ENCODE results near the gene LTK.

Gene LTK

GRCh38 chr15:41513506-41514227, at the start of gene LTK:
Gene LTK, minus strand, starts transcription at chr15:41513827. Its CDS starts 118 bp downstream, at chr15:41513709.
- no peak for DNase-seq (ENCODE audit: low read depth in 2 of 3, low spot score in 2 of 3)

DNA sequence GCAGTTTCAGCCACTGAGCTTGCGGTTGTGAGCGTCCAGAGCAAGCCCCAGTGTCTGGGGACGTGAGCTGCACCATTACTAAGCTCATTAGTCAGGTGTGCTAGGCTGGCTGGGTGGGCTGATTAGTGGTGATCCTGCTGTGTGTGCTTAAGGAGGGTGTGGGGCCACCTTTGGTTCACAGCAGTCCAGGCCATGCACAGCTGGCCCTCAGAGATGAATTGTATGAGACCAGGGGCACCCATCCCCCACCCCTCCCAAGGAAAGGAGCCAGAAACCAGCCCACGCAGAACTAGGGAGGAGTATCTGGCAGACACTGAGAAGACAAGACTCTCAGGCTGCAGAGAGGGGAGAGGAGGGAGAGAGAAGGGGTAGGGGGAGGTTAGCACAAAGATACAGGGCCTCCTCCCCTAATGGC, 49.2 kb upstream of the LTK start:
- no peak for DNase-seq (ENCODE audit: low read depth in 2 of 3, low spot score in 2 of 3)

- no peak for DNase-seq (ENCODE audit: low read depth in 2 of 3, low spot score in 2 of 3)
Measured at GRCh38 chr15:41562244-41562643, 48.6 kb upstream of the LTK start.

GRCh38 chr15:41561777-41562145, 48.1 kb upstream of the LTK start:
- no peak for DNase-seq (ENCODE audit: low read depth in 2 of 3, low spot score in 2 of 3)

DNA sequence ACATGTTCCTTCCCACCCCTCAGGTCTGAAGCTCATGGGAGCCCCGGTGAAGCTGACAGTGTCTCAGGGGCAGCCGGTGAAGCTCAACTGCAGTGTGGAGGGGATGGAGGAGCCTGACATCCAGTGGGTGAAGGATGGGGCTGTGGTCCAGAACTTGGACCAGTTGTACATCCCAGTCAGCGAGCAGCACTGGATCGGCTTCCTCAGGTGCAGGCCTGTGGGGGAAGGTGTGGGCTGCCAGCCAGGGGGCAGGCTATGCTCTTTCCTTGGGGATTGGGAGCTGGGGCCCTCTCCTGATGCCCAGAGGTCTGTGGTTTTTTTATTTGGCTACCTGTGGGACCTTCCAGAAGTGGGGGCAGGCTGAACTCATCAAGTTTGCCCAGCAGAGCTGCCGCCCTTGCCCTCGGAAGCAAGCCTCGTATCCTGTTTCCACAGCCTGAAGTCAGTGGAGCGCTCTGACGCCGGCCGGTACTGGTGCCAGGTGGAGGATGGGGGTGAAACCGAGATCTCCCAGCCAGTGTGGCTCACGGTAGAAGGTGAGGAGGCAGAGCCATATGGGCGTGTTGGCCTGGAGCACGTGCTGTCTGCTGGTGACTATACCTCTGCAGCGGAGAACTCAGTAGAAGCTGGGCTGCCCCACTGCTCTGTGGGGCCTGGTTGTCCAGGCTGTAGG, 47.6 kb upstream of the LTK start:
- no peak for DNase-seq (ENCODE audit: low read depth in 2 of 3, low spot score in 2 of 3)

- DNase-seq (ENCODE audit: low read depth in 2 of 3, low spot score in 2 of 3), result no peak
Measured at GRCh38 chr15:41560572-41560874, 46.9 kb upstream of the LTK start.

DNA sequence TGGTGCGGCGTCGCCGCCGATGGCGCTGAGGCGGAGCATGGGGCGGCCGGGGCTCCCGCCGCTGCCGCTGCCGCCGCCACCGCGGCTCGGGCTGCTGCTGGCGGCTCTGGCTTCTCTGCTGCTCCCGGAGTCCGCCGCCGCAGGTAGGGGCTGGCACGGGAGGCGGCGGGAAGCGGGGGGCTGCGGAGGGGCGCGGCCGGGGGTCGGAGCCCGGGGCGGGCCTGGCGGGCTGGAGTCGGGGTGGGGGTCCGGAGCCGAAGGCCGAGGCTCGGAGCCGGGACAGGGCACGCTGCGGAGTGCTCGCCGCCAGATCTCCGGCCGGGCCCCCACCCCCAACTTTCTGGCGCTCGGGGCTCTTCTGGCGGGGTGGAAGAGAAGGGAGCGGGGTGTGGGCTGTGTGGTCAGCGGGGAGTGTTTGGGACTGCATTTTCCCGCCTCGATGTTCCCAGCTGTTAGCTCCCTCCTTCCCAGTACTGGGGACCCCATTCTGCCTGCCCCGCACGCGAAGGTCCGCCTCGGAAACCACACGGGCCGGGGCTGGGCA, 45.7 kb upstream of the LTK start:
- DNase-seq (ENCODE audit: low read depth in 2 of 3, low spot score in 2 of 3), result no peak

- DNase-seq (ENCODE audit: low read depth in 2 of 3, low spot score in 2 of 3), result peak; percentile 35 to 49 (median 36)
Measured at GRCh38 chr15:41558400-41559238, 45.0 kb upstream of the LTK start, which contains the start of gene TYRO3. Gene TYRO3, plus strand, starts transcription at chr15:41559212. Its CDS starts 46 bp downstream, at chr15:41559258.

- DNase-seq (ENCODE audit: low read depth in 2 of 3, low spot score in 2 of 3), result peak; percentile 33 to 54 (median 44)
Measured at GRCh38 chr15:41557673-41558399, 44.2 kb upstream of the LTK start.

- DNase-seq (ENCODE audit: low read depth in 2 of 3, low spot score in 2 of 3), result no peak
Measured at GRCh38 chr15:41556677-41557076, 43.0 kb upstream of the LTK start.

DNA sequence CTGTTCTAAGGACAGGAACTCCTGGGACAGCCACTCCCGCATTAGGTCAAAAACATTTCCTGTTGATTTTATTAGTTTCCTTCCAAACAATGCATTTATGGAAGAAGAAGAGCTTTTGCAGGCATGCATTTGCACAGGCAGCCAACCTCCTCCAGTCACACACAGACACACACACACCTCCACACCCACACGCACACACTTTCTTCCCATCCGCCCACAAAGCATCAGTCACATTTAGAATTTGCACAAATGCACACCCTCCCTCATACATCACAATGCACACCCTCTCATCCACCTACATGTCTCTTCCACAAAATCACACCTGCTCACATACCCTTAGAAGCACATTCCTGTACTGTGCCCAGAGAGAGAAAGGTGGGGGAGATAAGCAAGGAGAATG, 41.3 kb upstream of the LTK start:
- DNase-seq (ENCODE audit: low read depth in 2 of 3, low spot score in 2 of 3), result no peak

DNA sequence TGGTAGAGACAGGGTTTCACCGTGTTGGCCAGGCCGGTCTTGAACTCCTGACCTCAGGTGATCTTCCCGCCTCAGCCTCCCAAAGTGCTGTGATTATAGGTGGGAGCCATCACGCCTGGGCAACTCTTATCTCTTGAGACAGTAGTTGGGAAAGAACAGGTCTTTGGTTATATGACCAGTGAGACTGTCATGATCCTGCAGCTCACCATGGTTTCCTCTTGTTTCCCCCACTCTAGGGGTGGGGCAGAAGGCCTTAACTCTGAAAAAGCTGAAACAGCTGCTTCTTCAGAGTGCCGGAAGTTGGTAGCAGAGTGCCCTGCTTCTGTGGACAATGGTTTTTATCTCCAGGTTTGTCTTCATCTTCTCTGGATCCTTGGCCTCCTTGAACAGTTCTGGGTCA, 40.7 kb upstream of the LTK start:
- DNase-seq (ENCODE audit: low read depth in 2 of 3, low spot score in 2 of 3), result no peak

DNA sequence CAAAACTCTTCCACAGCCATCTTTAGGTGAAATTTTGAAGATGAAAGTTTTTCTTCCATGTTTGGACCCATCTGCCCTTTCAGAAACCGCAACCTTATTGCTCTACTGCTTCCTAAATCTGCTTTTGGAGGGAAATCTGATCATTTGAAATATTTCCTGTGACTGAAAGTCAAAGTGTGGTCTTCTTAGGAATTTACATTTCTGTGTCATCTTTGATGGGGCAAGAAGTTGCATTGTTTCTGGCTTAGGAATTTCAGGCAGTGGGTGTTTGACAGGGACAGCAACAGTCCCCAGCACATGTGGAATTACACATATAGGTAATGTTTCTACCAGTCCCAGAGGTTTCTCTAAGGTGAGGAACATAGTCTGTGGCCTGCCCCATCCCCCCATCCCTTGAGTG, 40.1 kb upstream of the LTK start:
- no peak for DNase-seq (ENCODE audit: low read depth in 2 of 3, low spot score in 2 of 3)

DNA sequence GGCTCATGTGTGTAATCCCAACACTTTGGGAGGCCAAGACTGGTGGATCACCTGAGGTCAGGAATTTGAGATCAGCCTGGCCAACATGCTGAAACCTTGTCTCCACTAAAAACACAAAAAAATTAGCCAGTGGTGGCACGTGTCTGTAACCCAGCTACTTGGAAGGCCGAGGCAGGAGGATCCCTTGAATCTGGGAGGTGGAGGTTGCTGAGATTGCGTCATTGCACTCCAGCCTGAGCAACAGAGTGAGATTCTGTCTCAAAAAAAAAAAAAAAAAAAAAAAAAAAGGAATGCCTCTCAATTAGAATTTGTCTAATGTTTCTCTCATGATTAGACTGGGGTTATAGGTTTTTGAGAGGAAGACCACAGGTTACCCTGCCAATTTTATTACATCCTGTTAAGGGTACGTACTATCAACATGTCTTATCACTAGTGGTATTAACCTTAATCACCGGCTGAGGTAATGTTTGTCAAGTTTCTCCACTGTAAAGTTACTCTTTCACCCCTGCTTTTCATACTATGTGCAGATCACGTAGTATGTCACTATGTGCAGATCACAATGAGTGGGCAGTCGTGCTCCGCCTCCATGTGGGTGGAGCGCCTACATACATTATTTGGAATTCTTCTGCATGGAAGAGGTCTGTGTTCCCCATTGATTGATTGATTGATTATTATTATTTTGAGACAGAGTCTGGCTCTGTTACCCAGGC, 36.6 kb upstream of the LTK start:
- no peak for DNase-seq (ENCODE audit: low read depth in 2 of 3, low spot score in 2 of 3)

DNA sequence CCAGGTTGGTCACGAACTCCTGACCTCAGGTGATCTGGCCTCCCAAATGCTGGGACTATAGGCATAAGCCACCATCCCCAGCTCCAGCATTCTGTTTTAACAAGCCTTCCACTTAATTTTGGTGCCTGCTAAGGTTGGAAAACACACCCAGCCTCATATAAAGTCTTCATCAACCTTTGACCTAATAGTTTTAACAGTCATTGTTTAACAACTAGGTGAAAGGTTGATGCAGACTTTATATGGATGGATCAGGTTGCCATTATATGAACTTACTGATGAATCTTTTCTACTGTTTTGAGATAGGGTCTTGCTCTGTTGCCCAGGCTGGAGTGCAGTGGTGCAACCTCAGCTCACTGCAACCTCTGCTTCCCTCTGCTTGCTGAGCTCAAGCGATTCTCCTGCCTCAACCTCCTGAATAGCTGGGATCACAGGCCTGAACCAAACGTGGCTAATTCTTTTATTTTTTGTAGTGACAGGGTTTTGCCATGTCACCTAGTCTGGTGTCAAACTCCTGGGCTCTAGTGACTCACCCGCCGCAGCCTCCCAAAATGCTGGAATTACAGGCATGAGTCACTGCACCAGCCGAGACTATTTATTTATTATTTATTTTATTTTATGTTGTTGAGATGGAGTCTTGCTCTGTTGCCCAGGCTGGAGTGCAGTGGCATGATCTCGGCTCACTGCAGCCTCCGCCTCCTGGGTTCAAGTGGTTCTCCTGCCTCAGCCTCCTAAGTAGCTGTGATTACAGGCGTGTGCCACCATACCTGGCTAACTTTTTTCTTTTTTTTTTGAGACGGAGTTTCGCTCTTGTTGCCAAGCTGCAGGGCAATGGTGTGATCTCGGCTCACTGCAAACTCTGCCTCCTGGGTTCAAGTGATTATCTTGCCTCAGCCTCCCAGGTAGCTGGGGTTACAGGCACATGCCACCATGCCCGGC, 33.5 kb upstream of the LTK start:
- DNase-seq (ENCODE audit: low read depth in 2 of 3, low spot score in 2 of 3), result no peak

DNA sequence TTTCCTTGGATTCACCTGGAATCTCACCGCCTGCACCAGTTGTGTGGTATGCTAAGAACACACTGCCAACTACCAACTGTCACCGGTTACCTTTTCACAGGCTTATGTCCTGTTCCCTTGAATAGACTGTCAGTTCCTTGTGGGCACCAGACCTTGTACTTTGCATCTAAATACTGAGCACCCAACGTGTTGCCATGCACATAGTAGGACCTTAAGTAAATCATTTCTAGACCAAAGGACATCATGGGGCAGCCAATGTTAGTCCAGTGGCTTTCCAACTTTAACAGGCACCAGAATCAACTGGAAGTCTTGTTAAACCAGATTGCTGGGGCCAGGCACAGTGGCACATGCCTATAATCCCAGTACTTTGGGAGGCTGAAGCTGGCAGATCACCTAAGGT, 31.6 kb upstream of the LTK start:
- DNase-seq (ENCODE audit: low read depth in 2 of 3, low spot score in 2 of 3), result no peak

GRCh38 chr15:41544650-41545015, 31.0 kb upstream of the LTK start:
- no peak for DNase-seq (ENCODE audit: low read depth in 2 of 3, low spot score in 2 of 3)

DNA sequence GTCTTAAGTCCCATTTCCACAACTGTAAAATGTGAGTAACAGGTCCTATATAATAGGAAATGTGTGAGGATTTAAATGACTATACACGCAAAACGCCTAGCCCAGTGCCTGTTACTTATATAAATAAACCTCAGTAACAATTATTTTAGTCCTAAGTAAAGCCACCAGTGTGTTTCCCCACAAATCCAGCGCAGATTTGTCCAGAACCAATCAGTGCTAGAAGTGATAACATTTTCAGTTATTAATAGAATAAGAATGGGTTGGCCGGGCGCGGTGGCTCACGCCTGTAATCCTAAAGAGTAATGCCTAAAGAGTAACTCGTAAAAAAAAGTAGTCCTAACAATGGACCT, 29.9 kb upstream of the LTK start:
- no peak for DNase-seq (ENCODE audit: low read depth in 2 of 3, low spot score in 2 of 3)

- no peak for DNase-seq (ENCODE audit: low read depth in 2 of 3, low spot score in 2 of 3)
Measured at GRCh38 chr15:41536866-41537265, 23.2 kb upstream of the LTK start.

DNA sequence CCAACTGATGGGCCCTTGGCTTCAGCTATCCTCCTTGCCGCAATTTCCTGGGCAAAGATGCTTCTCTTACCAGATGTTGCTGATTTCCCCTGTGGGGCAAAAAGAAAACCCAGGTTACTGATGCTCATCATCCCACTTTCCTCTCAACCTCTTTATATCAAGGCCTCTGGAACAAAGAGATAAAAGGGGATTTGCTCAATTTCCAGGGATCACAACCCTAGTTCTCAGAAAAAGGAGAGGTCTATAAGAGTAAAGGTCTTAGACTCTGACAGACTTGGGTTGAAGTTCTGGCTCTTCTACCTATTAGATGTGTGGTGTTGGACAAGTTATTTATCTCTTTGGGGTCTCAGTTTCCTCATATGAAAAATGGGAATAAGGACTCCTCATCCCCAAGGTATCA, 21.9 kb upstream of the LTK start:
- no peak for DNase-seq (ENCODE audit: low read depth in 2 of 3, low spot score in 2 of 3)

Data from activated CD8-positive, alpha-beta memory T cell treated with anti-CD3 and anti-CD28 coated beads for 48 hours (primary cell).